ENCODE measurements around the gene ERVV-1.
"Not testable (repeated sequence)": the region's sequence is repeated elsewhere in the genome, so short reads cannot be mapped to it uniquely, and the experiment has no call there.

ERVV-1 gene, protein sequence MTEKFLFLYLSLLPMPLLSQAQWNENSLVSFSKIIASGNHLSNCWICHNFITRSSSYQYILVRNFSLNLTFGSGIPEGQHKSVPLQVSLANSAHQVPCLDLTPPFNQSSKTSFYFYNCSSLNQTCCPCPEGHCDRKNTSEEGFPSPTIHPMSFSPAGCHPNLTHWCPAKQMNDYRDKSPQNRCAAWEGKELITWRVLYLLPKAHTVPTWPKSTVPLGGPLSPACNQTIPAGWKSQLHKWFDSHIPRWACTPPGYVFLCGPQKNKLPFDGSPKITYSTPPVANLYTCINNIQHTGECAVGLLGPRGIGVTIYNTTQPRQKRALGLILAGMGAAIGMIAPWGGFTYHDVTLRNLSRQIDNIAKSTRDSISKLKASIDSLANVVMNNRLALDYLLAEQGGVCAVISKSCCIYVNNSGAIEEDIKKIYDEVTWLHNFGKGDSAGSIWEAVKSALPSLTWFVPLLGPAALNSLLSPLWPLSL

GRCh38 chr19:53013621-53014020 is at the start of gene ERVV-1:
ERVV-1 (plus strand) TSS chr19:53013921; CDS start chr19:53014091, 170 bp downstream.
- no peak for DNase-seq

DNA sequence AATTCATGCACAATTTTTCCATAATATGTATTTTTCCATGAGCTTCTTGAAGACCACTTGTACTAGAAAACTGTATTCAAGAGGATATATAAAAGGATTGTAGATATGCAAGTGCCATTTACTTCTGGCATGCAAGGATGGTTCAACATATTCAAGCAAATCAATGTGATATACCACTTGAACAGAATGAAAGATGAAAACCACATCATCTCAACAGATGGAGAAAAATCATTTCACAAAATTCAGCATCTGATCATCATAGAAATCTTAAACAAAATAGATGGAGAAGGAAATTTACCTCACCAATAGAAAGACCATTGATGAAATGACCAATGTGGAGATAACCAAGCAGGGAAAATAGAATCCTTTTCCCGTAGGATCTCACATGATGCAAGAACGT is 45.9 kb upstream of the ERVV-1 start:
- DNase-seq, result no peak

DNA sequence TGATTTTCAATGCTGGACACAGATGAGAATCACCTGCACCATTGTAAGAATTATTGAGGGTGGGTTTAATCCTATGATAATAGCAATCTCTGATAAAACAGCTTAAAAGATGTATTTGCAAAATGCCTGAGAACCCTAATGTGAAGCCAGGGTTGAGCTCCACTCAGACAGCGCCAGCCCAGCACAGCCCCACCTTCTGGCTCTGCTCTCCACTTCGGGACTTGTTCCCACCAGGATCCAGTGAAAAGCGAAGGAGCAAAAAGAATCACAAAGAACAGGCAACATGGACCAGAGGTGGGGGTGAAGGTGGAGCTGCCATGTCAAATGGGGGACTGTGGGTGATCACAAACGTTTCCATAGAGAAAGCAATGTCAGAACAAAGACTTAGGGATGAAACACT is 32.4 kb upstream of the ERVV-1 start:
- DNase-seq, result no peak

DNA sequence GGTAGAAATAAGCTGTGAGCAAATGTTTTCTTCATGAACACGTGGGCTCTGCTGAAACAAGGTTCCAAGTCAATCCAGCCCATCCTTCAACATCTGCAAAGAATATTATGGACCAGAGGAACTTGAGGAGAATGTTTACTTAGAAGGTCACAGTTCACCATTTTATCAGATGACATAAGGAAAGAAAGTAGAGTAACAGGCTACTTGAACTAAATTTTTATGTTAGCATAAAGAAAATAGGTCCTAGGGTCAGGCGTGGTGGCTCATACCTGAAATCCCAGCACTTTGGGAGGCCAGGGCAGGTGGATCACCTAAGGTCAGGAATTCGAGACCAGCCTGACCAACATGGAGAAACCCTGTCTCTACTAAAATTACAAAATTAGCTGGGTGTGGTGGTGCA is 30.6 kb upstream of the ERVV-1 start:
- DNase-seq, result not testable (repeated sequence)

GRCh38 chr19:52987221-52987620 is 26.5 kb upstream of the ERVV-1 start:
- DNase-seq, result no peak

DNA sequence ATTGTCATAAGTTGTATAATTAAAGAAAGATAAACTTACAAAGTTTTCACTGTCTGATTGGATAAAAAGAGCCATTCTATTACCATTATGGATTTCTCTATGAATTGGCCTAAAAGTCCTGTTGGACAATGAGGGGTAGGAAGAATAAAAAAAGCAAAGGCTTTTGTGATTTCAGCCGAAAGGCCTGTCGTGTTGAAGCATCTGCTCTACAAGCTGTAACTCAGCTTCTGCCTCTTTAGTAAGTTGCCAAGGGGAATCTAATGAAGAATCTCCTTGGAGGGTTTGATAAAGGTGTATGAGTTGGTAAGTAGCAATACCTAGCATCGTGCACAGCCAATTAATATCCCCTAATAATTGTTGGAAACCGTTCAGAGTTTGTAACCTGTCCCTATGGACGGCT is 25.2 kb upstream of the ERVV-1 start:
- no peak for DNase-seq

DNA sequence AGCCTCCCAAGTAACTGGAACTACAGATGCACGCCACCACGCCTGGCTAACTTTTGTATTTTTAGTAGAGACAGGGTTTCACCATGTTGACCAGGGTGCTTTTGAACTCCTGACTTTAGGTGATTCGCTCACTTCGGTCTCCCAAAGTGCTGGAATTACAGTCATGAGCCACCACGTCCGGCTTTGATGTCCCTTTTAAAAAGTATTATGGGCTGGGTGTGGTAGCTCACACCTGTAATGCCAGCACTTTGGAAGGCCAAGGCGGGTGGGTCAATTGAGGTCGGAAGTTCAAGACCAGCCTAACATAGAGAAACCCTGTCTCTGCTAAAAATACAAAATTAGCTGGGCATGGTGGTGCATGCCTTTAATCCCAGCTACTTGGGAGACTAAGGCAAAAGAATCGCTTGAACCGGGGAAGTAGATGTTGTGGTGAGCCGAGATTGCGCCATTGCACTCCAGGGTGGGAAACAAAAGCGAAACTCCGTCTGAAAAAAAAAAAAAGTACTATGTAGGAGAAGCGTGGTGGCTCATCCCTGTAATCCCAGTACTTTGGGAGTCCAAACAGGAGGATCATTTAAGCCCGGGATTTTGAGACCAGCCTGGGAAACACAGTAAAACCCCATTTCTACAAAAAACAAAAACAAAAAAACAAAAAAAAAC is 22.8 kb upstream of the ERVV-1 start:
- DNase-seq, result no peak

DNA sequence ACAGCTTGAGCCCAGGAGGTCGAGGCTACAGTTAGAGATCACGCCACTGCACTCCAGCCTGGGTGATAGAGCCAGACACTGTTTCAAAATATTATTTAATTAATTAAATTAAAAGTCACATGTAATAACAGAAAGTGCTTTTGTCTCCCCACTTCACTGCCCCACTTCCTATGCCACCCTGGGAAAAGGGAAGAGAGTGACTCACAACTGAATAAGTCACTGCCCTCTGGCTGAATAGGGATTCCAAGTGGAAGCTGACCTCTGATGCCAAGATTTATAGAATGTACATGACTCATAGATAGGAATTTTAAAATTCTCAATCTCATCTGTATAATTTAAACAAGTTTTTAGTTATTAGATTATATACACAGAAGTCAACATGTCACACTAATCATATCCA is 22.2 kb upstream of the ERVV-1 start:
- DNase-seq, result no peak

DNA sequence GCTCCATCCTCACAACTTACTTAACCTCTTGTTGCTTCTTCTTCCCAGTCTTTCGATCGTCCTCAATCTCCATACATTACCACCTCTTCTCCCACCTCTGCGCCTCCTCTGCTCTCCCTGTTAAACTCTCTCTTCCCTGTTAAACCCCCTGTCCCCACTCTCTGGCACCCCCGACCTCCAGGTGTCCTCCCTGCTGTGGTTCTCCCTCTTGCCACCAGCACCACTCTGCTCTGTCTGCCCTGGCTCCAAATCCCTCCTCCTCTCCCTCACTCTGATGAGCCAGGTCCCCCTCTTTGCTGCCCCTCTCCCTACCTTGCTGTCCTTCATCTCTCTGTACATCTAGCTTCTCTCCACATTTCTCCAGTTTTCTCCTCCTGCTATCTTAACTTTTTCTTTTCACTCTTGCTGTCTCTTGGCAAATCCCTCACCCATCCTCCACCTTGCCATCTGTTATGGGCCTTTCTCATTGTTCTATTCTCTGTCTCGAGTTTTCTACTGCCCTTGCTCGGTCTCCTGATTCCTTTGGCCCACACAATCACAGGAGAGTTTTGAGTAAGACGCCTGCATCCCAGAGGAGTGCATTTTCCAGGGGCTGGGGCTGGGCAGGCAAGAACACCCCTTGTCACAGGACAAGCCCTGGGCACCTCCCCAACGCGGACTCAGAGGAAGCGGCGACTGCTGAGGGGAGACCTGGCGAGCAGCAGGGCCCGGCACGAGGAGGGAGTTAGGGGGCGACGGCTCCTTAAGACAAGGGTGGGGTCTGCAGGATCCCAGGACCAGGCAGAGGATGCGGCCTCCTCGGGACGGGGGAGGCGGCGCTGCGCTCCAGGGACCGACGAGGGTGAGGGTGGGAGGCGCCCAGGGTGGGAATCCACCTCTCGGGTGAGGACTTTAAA is 21.4 kb upstream of the ERVV-1 start:
- DNase-seq, result no peak

- peak; percentile 88 for DNase-seq
Measured at GRCh38 chr19:52993342-52994178, 20.2 kb upstream of the ERVV-1 start.

- no peak for DNase-seq
Measured at GRCh38 chr19:52995711-52996110, 18.0 kb upstream of the ERVV-1 start.

DNA sequence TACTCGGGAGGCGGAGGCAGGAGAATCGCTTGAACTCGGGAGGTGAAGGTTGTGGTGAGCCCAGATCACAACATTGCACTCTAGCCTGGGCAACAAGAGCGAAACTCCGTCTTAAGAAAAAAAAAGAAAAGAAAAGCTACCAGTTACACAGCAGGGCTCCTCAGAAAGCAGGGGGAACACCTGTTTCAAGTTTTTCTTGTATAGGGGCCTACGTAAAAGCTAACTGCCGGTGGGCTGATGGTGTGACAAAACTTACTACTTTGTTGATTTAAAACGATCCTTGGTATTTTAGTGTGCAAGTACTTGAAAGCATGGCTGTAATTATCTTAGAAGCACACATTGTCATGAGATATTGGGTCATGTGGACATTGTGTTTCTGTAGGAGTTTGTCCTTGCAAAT is 15.7 kb upstream of the ERVV-1 start:
- no peak for DNase-seq

- DNase-seq, result no peak
Measured at GRCh38 chr19:53002479-53002878, 11.2 kb upstream of the ERVV-1 start.

DNA sequence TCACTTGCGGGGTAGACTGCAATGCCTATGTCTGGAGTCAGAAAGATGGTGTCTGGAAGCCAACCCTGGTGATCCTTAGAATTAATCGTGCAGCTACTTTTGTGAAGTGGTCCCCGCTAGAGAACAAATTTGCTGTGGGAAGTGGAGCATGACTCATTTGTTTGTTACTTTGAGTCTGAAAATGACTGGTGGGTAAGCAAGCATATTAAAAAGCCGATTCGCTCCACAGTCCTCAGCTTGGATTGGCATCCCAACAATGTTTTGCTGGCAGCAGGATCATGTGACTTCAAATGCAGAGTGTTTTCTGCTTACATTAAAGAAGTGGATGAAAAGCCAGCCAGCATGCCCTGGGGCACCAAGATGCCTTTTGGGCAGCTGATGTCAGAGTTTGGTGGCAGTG is 9.5 kb upstream of the ERVV-1 start:
- DNase-seq, result no peak

DNA sequence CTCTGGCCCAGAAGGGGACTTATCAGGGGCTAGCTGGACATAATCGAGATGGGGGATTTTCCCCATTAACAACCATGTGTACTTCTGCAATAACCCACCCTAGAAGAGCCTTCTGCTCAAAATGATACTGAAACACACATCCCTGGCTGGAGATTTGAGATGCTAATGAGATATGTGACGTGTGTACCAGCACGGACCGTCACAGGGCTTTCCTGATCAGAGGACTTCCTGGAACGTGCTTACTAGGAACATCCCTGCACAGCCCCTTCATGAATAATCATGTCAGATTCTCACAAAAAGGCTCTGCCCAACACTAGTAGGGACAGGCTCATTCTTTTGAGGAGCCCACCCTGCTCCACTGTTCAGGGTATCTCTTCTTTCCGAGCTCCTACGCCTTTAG is 6.5 kb upstream of the ERVV-1 start:
- no peak for DNase-seq

GRCh38 chr19:53007606-53008005 is 6.1 kb upstream of the ERVV-1 start:
- DNase-seq, result no peak

GRCh38 chr19:53008061-53008778 is 5.5 kb upstream of the ERVV-1 start:
- DNase-seq, result no peak

GRCh38 chr19:53010494-53010893 is 3.2 kb upstream of the ERVV-1 start:
- no peak for DNase-seq

- DNase-seq, result no peak
Measured at GRCh38 chr19:53012006-53012405, 1.7 kb upstream of the ERVV-1 start.

GRCh38 chr19:53015159-53015558 is 1.4 kb downstream of the ERVV-1 start:
- DNase-seq, result no peak

DNA sequence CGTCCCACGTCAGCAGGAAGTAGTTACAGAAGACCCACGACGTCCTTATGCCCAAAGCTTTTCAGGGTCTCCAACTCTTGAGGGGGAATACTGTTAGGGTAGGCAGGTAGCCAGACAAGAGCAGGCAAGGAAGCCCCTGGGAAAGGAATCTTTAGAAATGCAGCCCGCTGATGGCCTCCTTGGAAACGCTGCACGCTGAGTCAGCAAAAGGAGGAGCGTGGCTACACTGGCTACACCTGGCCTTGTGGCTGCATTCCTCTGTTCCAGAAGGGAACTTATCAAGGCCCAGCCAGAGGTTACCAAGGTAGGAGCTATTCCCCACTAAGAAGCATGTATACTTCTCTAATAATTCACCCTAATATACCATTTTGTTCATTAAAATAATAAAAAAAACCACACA is 2.0 kb downstream of the ERVV-1 start:
- DNase-seq, result no peak

DNA sequence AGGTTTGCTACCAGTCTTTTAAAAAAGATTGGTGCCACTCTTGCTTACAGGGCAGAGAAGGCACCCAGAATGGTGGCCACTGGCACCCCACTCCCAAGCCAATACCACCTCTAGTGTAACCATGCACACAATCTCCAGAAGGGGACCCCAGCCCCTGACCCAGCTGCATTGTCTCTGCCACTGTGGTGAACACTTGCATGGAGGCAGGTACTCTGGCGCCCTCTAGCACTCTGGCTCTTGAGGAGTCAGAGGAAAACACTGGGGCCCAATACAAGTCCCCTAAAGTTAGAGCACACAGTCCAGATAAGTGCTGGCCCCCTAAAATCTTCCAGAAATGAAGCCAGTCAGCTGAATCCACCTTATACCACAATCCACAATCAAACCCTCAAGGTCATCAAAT is 6.0 kb downstream of the ERVV-1 start:
- DNase-seq, result peak; percentile 12
